ENCODE results near the gene RTP5.
A peak's percentile ranks its signal among the peaks of the same experiment; 100 is the strongest.
"Not testable (repeated sequence)": the region's sequence is repeated elsewhere in the genome, so short reads cannot be mapped to it uniquely, and the experiment has no call there.

The RTP5 gene

DNA sequence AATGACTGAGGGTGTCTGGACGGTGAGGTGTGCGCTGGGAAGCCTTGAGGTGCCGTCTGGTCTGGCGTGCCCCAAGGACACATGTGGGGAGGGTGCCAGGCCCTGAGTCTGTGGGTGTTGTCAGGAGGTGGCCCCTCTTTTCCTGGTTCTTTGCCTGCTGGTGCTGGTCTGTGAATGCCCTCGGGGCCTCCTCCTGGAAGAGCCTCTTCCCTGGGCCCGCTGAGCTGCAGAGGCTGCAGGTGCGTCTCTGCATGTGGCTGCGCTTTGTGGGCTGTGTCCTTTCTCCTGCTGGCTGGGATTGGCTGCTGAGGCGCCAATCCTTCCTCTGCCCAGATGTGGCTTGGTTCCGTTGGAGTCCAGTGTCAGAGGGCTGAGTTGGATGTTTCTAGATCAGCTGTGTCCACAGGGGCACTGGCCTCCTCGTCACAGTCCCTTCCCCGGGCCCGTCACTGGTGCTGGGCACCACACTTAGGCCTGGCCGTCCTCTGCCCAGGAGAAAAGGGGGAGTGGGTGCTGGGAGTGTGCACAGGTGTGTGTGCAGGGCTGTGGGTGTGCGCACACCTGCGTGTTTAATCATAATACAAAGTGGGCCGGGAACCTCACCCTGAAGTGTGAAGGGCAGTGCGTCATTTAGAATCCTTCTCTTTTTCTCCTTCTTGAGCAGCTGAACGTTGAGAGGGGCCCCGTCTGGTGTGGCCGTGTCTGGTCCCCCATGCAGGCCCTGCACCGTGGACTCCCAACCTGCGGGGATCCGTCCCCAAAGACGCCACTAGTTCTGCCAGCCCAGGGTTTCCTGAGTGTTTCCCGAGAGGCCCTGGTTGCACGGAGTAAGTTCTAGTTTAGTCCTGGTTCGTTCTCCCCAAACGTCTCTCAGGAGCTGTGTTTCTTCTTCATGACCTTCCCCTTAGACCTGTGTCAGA, 35.5 kb downstream of the RTP5 start:
- ATAC-seq (replicated peaks) (no peak), DNase-seq (no peak)
- Mint-ChIP-seq H3K4me1 (ENCODE audit: low read depth in 2 of 2) (peaks cover 3 to 5% of the 10 kb centered on the region in 2 donors), H3K27me3 (no peaks in the 10 kb centered on the region), H3K4me3 (no peak overlapping the region), H3K36me3 (ENCODE audit: insufficient read depth) (peaks cover 2% of the 10 kb centered on the region), H3K9me3 (no peaks in the 10 kb centered on the region), H3K27ac (no peak overlapping the region)

DNA sequence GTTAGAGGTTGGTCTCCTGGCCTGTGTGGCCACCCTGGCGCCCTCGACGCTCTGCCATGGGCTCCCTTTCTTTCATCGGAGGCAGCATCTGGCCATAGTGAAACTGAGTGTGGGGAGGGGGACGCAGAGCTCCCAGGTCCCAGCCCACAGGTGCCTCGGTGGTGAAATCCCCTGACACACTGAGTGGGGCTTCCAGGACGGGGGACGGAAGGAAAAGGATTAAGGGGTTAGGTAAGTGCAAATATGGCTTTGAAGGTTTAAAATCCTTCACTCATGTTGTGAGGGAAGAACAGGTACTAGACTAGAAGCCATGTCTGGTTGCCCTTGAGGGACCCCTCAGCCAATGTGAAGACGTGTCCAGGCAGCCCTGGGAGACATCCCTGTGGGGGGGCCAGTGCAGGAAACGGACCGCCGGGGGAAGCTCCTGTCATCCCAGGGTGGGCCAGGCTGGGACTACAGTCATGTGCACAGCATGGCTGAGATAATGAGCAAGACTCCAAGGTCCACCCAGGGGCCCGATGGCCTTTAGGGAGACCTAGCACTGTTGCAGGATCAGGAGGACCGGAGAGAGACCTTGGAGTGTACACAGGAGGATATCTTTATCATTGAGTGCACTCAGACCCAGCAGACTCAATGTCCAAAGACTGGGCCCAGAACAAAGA, 36.3 kb downstream of the RTP5 start:
- peaks cover 3 to 5% of the 10 kb centered on the region in 2 donors for H3K4me1 Mint-ChIP-seq (ENCODE audit: low read depth in 2 of 2)
- H3K36me3 Mint-ChIP-seq (ENCODE audit: insufficient read depth) = peaks cover 3% of the 10 kb centered on the region
- H3K27ac Mint-ChIP-seq = no peak overlapping the region
- no peaks in the 10 kb centered on the region for H3K9me3 Mint-ChIP-seq
- H3K27me3 Mint-ChIP-seq = no peaks in the 10 kb centered on the region
- H3K4me3 Mint-ChIP-seq = no peak overlapping the region
- ATAC-seq (replicated peaks) = no peak
- no peak for DNase-seq

- not testable (repeated sequence) for H3K4me1 Mint-ChIP-seq (ENCODE audit: low read depth in 2 of 2); H3K27me3 Mint-ChIP-seq; H3K4me3 Mint-ChIP-seq; H3K9me3 Mint-ChIP-seq; H3K36me3 Mint-ChIP-seq (ENCODE audit: insufficient read depth); ATAC-seq (replicated peaks); DNase-seq; H3K27ac Mint-ChIP-seq
Observed at GRCh38 chr2:241906378-241906770, 36.8 kb downstream of the RTP5 start.

DNA sequence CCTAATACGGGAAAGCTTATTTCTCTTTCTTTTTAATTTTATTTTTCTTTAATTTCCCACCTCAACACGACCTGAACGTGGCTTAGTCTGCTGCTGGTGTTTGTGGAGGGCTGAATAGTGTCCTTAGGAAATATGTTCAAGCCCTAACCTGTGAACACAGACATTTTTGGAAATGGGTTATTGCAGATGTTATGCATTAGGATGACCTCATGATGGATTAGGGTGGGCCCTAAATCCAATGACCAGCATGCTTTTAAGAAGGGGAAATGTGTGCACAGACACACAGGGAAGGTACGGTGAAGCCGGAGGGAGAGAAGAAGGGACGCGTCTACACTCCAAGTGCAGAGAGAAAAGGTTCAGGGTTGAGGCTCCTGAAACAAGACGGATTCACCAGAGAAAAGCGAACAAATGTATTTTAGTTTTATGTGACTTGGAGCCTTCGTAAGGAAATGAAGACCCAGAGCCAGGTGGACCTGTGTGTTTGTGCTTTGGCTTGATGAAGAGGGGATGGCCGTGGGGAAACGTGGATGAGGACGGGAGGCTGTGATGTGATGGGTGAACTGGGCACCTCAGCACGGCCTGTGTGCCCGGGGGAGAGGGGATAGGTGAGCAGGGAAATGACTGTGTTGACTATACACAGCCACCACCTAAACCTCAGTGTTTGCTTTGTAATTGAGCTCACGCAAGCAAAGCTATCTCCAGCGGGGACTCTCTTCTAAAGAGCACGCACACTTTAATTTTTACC, 37.5 kb downstream of the RTP5 start:
- ATAC-seq (replicated peaks) (no peak), DNase-seq (no peak)
- H3K4me3 Mint-ChIP-seq = no peak overlapping the region
- H3K27ac Mint-ChIP-seq = no peak overlapping the region
- no peaks in the 10 kb centered on the region for H3K27me3 Mint-ChIP-seq
- H3K9me3 Mint-ChIP-seq = no peaks in the 10 kb centered on the region
- peaks cover 3 to 5% of the 10 kb centered on the region in 2 donors for H3K4me1 Mint-ChIP-seq (ENCODE audit: low read depth in 2 of 2)
- peaks cover 4% of the 10 kb centered on the region for H3K36me3 Mint-ChIP-seq (ENCODE audit: insufficient read depth)

- not testable (repeated sequence) for H3K4me3 Mint-ChIP-seq; H3K27ac Mint-ChIP-seq; DNase-seq; H3K4me1 Mint-ChIP-seq (ENCODE audit: low read depth in 2 of 2); H3K36me3 Mint-ChIP-seq (ENCODE audit: insufficient read depth); ATAC-seq (replicated peaks); H3K27me3 Mint-ChIP-seq; H3K9me3 Mint-ChIP-seq
Observed at GRCh38 chr2:241907831-241908230, 38.3 kb downstream of the RTP5 start.

- Mint-ChIP-seq H3K4me1 (ENCODE audit: low read depth in 2 of 2) (peaks cover 3 to 5% of the 10 kb centered on the region in 2 donors), H3K4me3 (no peak overlapping the region), H3K36me3 (ENCODE audit: insufficient read depth) (peaks cover 4% of the 10 kb centered on the region), H3K27me3 (no peaks in the 10 kb centered on the region), H3K27ac (no peak overlapping the region), H3K9me3 (no peaks in the 10 kb centered on the region)
- DNase-seq (no peak), ATAC-seq (replicated peaks) (no peak)
Observed at GRCh38 chr2:241908686-241909420, 39.3 kb downstream of the RTP5 start.

GRCh38 chr2:241909769-241910168, 40.2 kb downstream of the RTP5 start:
- Mint-ChIP-seq H3K4me3 (no peak overlapping the region), H3K27me3 (no peaks in the 10 kb centered on the region), H3K27ac (no peak overlapping the region), H3K4me1 (ENCODE audit: low read depth in 2 of 2) (peaks cover 3 to 5% of the 10 kb centered on the region in 2 donors), H3K36me3 (ENCODE audit: insufficient read depth) (peaks cover 4% of the 10 kb centered on the region), H3K9me3 (no peaks in the 10 kb centered on the region)
- no peak for ATAC-seq (replicated peaks)
- no peak for DNase-seq

DNA sequence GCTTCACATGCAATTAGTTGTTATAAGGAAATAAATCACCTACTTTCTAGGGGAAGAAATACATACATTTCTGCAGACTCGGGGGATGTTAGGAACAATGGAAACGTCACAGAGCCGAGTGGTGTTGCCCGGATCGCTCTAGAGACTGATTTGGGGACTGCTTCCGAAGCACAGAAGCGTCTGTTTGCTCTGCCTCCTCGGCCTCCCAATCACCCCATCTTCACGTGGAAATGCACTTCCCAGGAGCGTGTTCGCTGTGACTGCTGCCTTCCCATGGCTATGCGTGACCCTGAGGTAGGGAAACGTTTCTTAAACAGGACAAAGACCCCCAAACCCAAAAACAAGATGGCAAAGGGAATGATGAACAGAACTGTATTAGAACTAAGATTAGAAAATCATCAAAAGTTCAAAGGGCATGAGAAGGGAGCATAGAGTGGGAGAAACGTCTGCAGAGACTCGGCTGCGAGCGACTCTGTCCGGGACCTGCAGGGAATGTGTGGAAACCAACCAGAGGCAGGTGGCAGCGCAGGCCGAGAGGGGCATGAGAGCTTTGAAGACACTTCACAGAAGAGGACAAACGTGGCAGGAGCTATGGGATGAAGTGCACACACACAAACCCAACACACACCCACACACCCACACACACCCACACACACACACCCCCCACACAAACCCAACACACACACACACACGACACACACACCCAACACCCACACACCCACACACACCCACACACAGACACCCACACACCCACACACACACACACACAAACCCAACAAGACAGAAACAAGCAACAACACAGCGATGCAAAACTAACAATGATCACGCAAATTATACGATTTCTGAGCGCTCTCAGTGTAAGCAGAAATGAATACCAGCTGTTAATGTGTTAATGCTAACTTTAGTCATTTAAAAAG, 41.3 kb downstream of the RTP5 start:
- Mint-ChIP-seq H3K27ac (no peak overlapping the region), H3K4me1 (ENCODE audit: low read depth in 2 of 2) (peaks cover 1 to 3% of the 10 kb centered on the region in 2 donors), H3K36me3 (ENCODE audit: insufficient read depth) (peaks cover 4% of the 10 kb centered on the region), H3K27me3 (no peaks in the 10 kb centered on the region), H3K4me3 (no peak overlapping the region), H3K9me3 (no peaks in the 10 kb centered on the region)
- no peak for ATAC-seq (replicated peaks)
- no peak for DNase-seq

GRCh38 chr2:241911551-241911950, 42.0 kb downstream of the RTP5 start:
- Mint-ChIP-seq H3K4me1 (ENCODE audit: low read depth in 2 of 2) (peaks cover 0 to 6% of the 10 kb centered on the region in 2 donors), H3K4me3 (no peak overlapping the region), H3K9me3 (no peaks in the 10 kb centered on the region), H3K27me3 (no peaks in the 10 kb centered on the region), H3K27ac (no peak overlapping the region), H3K36me3 (ENCODE audit: insufficient read depth) (peaks cover 4% of the 10 kb centered on the region)
- DNase-seq (no peak), ATAC-seq (replicated peaks) (no peak)

GRCh38 chr2:241912021-241912555, 42.6 kb downstream of the RTP5 start:
- Mint-ChIP-seq H3K27ac (no peak overlapping the region), H3K27me3 (no peaks in the 10 kb centered on the region), H3K4me1 (ENCODE audit: low read depth in 2 of 2) (peaks cover 0 to 3% of the 10 kb centered on the region in 2 donors), H3K4me3 (no peak overlapping the region), H3K36me3 (ENCODE audit: insufficient read depth) (peaks cover 4% of the 10 kb centered on the region), H3K9me3 (no peaks in the 10 kb centered on the region)
- no peak for DNase-seq
- ATAC-seq (replicated peaks) = no peak

- H3K36me3 Mint-ChIP-seq (ENCODE audit: insufficient read depth) = peaks cover 4% of the 10 kb centered on the region
- ATAC-seq (replicated peaks) (no peak), DNase-seq (no peak)
- H3K9me3 Mint-ChIP-seq = no peaks in the 10 kb centered on the region
- no peaks in the 10 kb centered on the region for H3K27me3 Mint-ChIP-seq
- peaks cover 0 to 3% of the 10 kb centered on the region in 2 donors for H3K4me1 Mint-ChIP-seq (ENCODE audit: low read depth in 2 of 2)
- H3K27ac Mint-ChIP-seq = peak overlapping the region in 1 of 2 donors; percentile 67
- H3K4me3 Mint-ChIP-seq = no peak overlapping the region
Observed at GRCh38 chr2:241913703-241914102, 44.2 kb downstream of the RTP5 start.

GRCh38 chr2:241914542-241914941, 45.0 kb downstream of the RTP5 start:
- DNase-seq = no peak
- H3K27ac Mint-ChIP-seq = no peak overlapping the region
- H3K9me3 Mint-ChIP-seq = no peaks in the 10 kb centered on the region
- no peaks in the 10 kb centered on the region for H3K27me3 Mint-ChIP-seq
- H3K4me3 Mint-ChIP-seq = no peak overlapping the region
- H3K4me1 Mint-ChIP-seq (ENCODE audit: low read depth in 2 of 2) = peaks cover 0 to 3% of the 10 kb centered on the region in 2 donors
- peaks cover 4% of the 10 kb centered on the region for H3K36me3 Mint-ChIP-seq (ENCODE audit: insufficient read depth)
- no peak for ATAC-seq (replicated peaks)
